GM12878 (cell line): ENCODE results near the gene FOSB. TPM values are rescaled to one million over a fixed set of nuclear protein-coding genes. Genes with fewer than 3 reads are reported as not detected.

ENCODE experiments used
- ATAC-seq: fragments of 200-7000 bp; cut with Tn5 transposase; 3 replicates; pipeline ENCODE4 v1.9.1; 2020; ENCODE audit warnings: mild to moderate bottlenecking, moderate library complexity
- BruUV-seq: library from RNA; stranded (reverse); fragments of 400-500 nt; replicated peaks from 2 replicates; lab custom pipeline; 2021; lab: Mats Ljungman, UMichigan
- CTCF ChIA-PET: fragments of 300-600 bp; sonication (Branson Sonifier 250); formaldehyde crosslinking; extraction: SDS; loops from one replicate; lab custom pipeline; 2021; ENCODE audit warnings: inconsistent platforms; lab: Yijun Ruan, JAX
- POLR2A ChIA-PET: fragments of 350-600 bp; formaldehyde crosslinking; extraction: SDS; loops from one replicate; lab custom pipeline; 2021; ENCODE audit warnings: inconsistent platforms; lab: Charles Lee
- RAD21 ChIA-PET: fragments of 300-600 bp; sonication (Branson Sonifier 250); formaldehyde crosslinking; loops from one replicate; lab custom pipeline; 2023; ENCODE audit warnings: antibody characterized with exemption; ENCODE audit not compliant: unreplicated experiment; lab: Charles Lee
- SMC1A ChIA-PET: fragments of 300-600 bp; sonication (Branson Sonifier 250); formaldehyde crosslinking; loops from one replicate; lab custom pipeline; 2023; ENCODE audit not compliant: unreplicated experiment, uncharacterized antibody; lab: Charles Lee
- DNase-seq: peaks from one replicate; pipeline ENCODE4 v3.0.0-alpha.2; 2011; ENCODE audit warnings: low read depth, low spot score
- FAIRE-seq: peaks from 3 replicates; lab custom pipeline; 2011; peaks lifted over from hg19 to GRCh38; lab: Jason Lieb, UNC
- H2AFZ ChIP-seq: 2 replicates; pipeline ENCODE4 v1.6.0; 2011; ENCODE audit warnings: low read depth, low read length, control low read depth; ENCODE audit not compliant: control insufficient read depth
- H3K27ac ChIP-seq: 2 replicates; pipeline ENCODE4 v1.5.1; 2011; ENCODE audit warnings: control low read depth; ENCODE audit not compliant: control insufficient read depth, insufficient read depth
- H3K27me3 ChIP-seq, 2 experiments: replicated peaks in 1 of 2; 2 replicates each; pipeline versions ENCODE4 v1.6.0 to v1.6.1; 2011; ENCODE audit warnings: low read length in 1 of 2; ENCODE audit not compliant: control insufficient read depth in 2 of 2, insufficient read depth in 2 of 2
- H3K36me3 ChIP-seq, 2 experiments: 2 replicates each; pipeline ENCODE4 v1.5.1; 2011; ENCODE audit warnings: low read length in 1 of 2; ENCODE audit not compliant: control insufficient read depth in 2 of 2, insufficient read depth in 2 of 2
- H3K4me1 ChIP-seq: 2 replicates; pipeline ENCODE4 v1.6.1; 2011; ENCODE audit warnings: mild to moderate bottlenecking, low read length, moderate library complexity, mixed read lengths; ENCODE audit not compliant: control insufficient read depth, insufficient read depth
- H3K4me2 ChIP-seq: 2 replicates; pipeline ENCODE4 v1.6.0; 2011; ENCODE audit warnings: control low read depth; ENCODE audit not compliant: control insufficient read depth, insufficient read depth
- H3K4me3 ChIP-seq: fragments of 200-600 bp; sonication (generic); 2 replicates; pipeline ENCODE4 v1.5.1; 2016
- H3K79me2 ChIP-seq: 2 replicates; pipeline ENCODE4 v1.6.0; 2011; ENCODE audit warnings: low read length; ENCODE audit not compliant: control insufficient read depth, insufficient read depth
- H3K9ac ChIP-seq: 2 replicates; pipeline ENCODE4 v1.8.0; 2011; ENCODE audit warnings: low read length, control low read depth, mixed read lengths; ENCODE audit not compliant: control insufficient read depth, insufficient read depth
- H3K9me3 ChIP-seq: replicated peaks from 3 replicates; pipeline ENCODE4 v1.5.1; 2011; ENCODE audit warnings: mild to moderate bottlenecking, low read length; ENCODE audit not compliant: control insufficient read depth, insufficient read depth
- H4K20me1 ChIP-seq: 2 replicates; pipeline ENCODE4 v1.6.0; 2011; ENCODE audit not compliant: control insufficient read depth, insufficient read depth
- ASH2L ChIP-seq: fragments of 300-600, 200-600 bp; sonication (generic); IDR thresholded peaks from 2 replicates; pipeline ENCODE4 v1.6.1; 2017; ENCODE audit warnings: low read depth, mild to moderate bottlenecking, borderline replicate concordance
- ATF7 ChIP-seq: fragments of 450-650 bp; IDR thresholded peaks from 2 replicates; pipeline ENCODE4 v1.6.1; 2016; ENCODE audit warnings: low read depth, mild to moderate bottlenecking
- EGR1 ChIP-seq, 2 experiments: IDR thresholded peaks; 1 replicate in 1 of 2; 2 replicates in 1 of 2; pipeline ENCODE4 v1.6.1; 2011 to 2012; ENCODE audit warnings: low read depth in 2 of 2, low read length in 2 of 2, borderline replicate concordance in 1 of 2, mild to moderate bottlenecking in 1 of 2, moderate library complexity in 1 of 2
- KDM1A ChIP-seq: fragments of 200-600 bp; sonication (generic); IDR thresholded peaks from 2 replicates; pipeline ENCODE4 v1.6.1; 2016; ENCODE audit warnings: borderline replicate concordance
- NFIC ChIP-seq: IDR thresholded peaks from 2 replicates; pipeline ENCODE4 v1.6.1; 2012; ENCODE audit warnings: low read depth, mild to moderate bottlenecking, inconsistent platforms, low read length, moderate library complexity
- POU2F2 ChIP-seq: IDR thresholded peaks from 3 replicates; pipeline ENCODE4 v1.6.1; 2011; ENCODE audit warnings: low read depth, mild to moderate bottlenecking, low read length, borderline replicate concordance
- ZNF592 ChIP-seq: fragments of 450-650 bp; IDR thresholded peaks from 2 replicates; pipeline ENCODE4 v1.6.1; 2017; ENCODE audit warnings: mild to moderate bottlenecking, moderate library complexity
- WGBS: methylation state at CpG from one replicate; pipeline ENCODE4 v1.1.6; 2016; ENCODE audit warnings: low lambda C conversion rate; ENCODE audit not compliant: insufficient replicate concordance, insufficient coverage; ENCODE audit errors: missing lambda C conversion rate; 5-methylcytosine and 5-hydroxymethylcytosine counted together
- in situ Hi-C: fragments of 300-500 bp; cut with MboI; formaldehyde crosslinking; loops from 9 replicates; pipeline ENCODE4 v1.14.3; 2018; ENCODE audit warnings: mixed read lengths
- intact Hi-C: fragments of 100-400 bp; cut with micrococcal nuclease; formaldehyde crosslinking; loops from one replicate; pipeline ENCODE4 v1.14.2; 2022; ENCODE audit not compliant: unreplicated experiment
- polyA plus RNA-seq, 11 experiments: library from polyadenylated mRNA; depleted of rRNA in 4 of 11; unstranded in 6 of 11; stranded (reverse) in 5 of 11; fragments of >200 nt; fragmentation: Nextera tagmentation in 4 of 11; fragmentation: Illumina TruSeq in 1 of 11; extraction: Ambion mirVana in 4 of 11; extraction: Trizol in 1 of 11; gene quantifications; 1 replicate in 1 of 11; 2 replicates in 10 of 11; pipeline versions ENCODE4 v1.2.1 to v1.2.3, GENCODE V29; 2011 to 2016; ENCODE audit warnings: inconsistent platforms in 2 of 11, missing spikeins in 2 of 11, low read depth in 1 of 11
- total RNA-seq, 4 experiments: library from RNA; depleted of rRNA in 3 of 4; stranded (reverse); fragments of >200 nt in 3 of 4; fragmentation: Illumina TruSeq in 1 of 4; extraction: Trizol in 1 of 4; gene quantifications; 2 replicates each; pipeline versions ENCODE4 v1.2.1 to v1.2.3, GENCODE V29; 2013 to 2021
- TF ChIP-seq, protein P1 (sequence below): fragments of 450-650 bp; formaldehyde crosslinking; IDR thresholded peaks from 2 replicates; pipeline ENCODE4 v1.4.0; 2022; ENCODE audit warnings: mild to moderate bottlenecking, moderate library complexity

FOSB gene
- total and polyA plus RNA-seq, 10 of the 15 experiments (the other 5 are each of a cell fraction or from before 2014, with no cell fraction given) = 0.06 to 0.56 (median 0.26) TPM

- SMC1A ChIA-PET = interaction anchor here (0.9 to 2.2 kb wide), 5 partner anchors 11 to 22 kb away, joined by 3 to 10 read pairs (median 4); partner anchors contain the start of gene FOSB
- no TSS peak for BruUV-seq
- Histone ChIP-seq H3K9me3 (no peaks in the 10 kb centered on the region), H3K4me1 (peaks cover 28% of the 10 kb centered on the region), H3K27ac (0 out of 2 replicates have a peak overlapping the region, but pooled peaks have one; percentile 33), H3K79me2 (no peaks in the 10 kb centered on the region), H3K4me3 (no peak overlapping the region), H2AFZ (peak overlapping the region; percentile 6), H3K4me2 (peak overlapping the region; percentile 10; the same call in 1 of the 2 replicates), H3K9ac (no peak overlapping the region), H4K20me1 (no peaks in the 10 kb centered on the region), H3K36me3 (no peaks in the 10 kb centered on the region), H3K27me3 (no peaks in the 10 kb centered on the region)
- TF ChIP-seq POU2F2 (no peak), NFIC (no peak), EGR1 (IDR thresholded peaks at IDR 0.05; ENCODE audit: borderline replicate concordance in 1 of 2, low read depth in 2 of 2, low read length in 2 of 2) (no peak), KDM1A (no peak), ATF7 (no peak)
- RAD21 ChIA-PET = interaction anchor here (1.0 to 2.9 kb wide), 3 partner anchors 11 to 17 kb away, joined by 4 to 13 read pairs (median 6); partner anchors contain the start of gene FOSB
- POLR2A ChIA-PET = interaction anchor here (0.5 to 1.3 kb wide), 11 partner anchors 10 to 1067 kb away, joined by 3 to 11 read pairs (median 3); partner anchors contain the start of gene FOSB
- intact Hi-C loops = no loop called here
- ATAC-seq (no peak), DNase-seq (no peak), FAIRE-seq (no peak)
- in situ Hi-C loops = loop anchor here (25.0 kb wide), 1 partner anchor 1694 kb away; the partner anchor contains the start of gene SMG9
- 50% methylated on average over 2 of the region's 2 CpGs for WGBS
- CTCF ChIA-PET = interaction anchor here (0.6 to 2.4 kb wide), 11 partner anchors 10 to 878 kb away, joined by 3 to 15 read pairs (median 4); partner anchors contain the start of gene FOSB
These were observed 11.3 kb upstream of the FOSB start for GRCh38 chr19:45456500-45456815.

DNA sequence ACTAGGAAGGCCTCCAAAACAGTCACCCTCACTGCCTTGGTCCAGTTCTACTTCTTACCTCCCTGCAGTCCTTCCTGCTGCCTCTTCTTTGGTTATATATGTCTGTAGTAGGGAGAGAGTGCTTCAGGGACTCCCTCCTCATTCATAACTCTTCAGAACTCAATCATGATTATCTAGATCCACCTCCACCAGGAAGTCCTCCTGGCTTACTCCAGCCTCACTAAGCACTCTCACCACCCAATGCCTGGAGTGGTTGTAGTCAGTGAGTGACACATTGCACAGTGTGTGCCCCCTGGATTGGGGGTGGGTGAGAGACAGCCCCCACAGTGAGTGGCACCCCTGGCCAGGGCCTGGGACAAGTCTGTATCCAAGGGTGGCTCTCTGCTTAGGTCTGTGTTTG, 10.0 kb upstream of the FOSB start:
- ChIA-PET RAD21 (interaction anchor here (2.9 kb wide), 1 partner anchor 10 kb away, joined by 13 read pairs; the partner anchor contains the start of gene FOSB), POLR2A (no interaction called here), CTCF (interaction anchor here (1.4 to 2.4 kb wide), 2 partner anchors 9 to 21 kb away, joined by 9 to 15 read pairs; partner anchors contain the start of gene FOSB), SMC1A (no interaction called here)
- Histone ChIP-seq H3K4me2 (no peak overlapping the region), H3K4me3 (no peak overlapping the region), H3K9ac (no peak overlapping the region), H3K79me2 (no peaks in the 10 kb centered on the region), H3K9me3 (no peaks in the 10 kb centered on the region), H2AFZ (no peak overlapping the region), H3K27ac (no peak overlapping the region), H3K4me1 (peaks cover 23% of the 10 kb centered on the region), H4K20me1 (no peaks in the 10 kb centered on the region), H3K27me3 (no peaks in the 10 kb centered on the region), H3K36me3 (no peaks in the 10 kb centered on the region)
- in situ Hi-C loops (loop anchor here (25.0 kb wide), 1 partner anchor 1695 kb away; the partner anchor contains the start of gene SMG9), intact Hi-C loops (no loop called here)
- no peak for FAIRE-seq
- no TSS peak for BruUV-seq
- no peak for ATAC-seq
- no peak for DNase-seq
- no peak for TF ChIP-seq ASH2L
- no peak for TF ChIP-seq ZNF592
- TF ChIP-seq, protein P1, sequence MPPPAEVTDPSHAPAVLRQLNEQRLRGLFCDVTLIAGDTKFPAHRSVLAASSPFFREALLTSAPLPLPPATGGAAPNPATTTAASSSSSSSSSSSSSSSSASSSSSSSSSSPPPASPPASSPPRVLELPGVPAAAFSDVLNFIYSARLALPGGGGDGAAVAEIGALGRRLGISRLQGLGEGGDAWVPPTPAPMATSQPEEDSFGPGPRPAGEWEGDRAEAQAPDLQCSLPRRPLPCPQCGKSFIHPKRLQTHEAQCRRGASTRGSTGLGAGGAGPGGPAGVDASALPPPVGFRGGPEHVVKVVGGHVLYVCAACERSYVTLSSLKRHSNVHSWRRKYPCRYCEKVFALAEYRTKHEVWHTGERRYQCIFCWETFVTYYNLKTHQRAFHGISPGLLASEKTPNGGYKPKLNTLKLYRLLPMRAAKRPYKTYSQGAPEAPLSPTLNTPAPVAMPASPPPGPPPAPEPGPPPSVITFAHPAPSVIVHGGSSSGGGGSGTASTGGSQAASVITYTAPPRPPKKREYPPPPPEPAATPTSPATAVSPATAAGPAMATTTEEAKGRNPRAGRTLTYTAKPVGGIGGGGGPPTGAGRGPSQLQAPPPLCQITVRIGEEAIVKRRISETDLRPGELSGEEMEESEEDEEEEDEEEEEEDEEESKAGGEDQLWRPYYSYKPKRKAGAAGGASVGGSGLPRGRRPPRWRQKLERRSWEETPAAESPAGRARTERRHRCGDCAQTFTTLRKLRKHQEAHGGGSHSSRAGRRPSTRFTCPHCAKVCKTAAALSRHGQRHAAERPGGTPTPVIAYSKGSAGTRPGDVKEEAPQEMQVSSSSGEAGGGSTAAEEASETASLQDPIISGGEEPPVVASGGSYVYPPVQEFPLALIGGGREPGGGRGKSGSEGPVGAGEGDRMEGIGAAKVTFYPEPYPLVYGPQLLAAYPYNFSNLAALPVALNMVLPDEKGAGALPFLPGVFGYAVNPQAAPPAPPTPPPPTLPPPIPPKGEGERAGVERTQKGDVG = no peak
